Suprapubic skin (tissue), 4 donors: Measurements from ENCODE around the gene MEI1.

Source experiments
- CTCF ChIP-seq, 2 donors: fragments of 200-600 bp in 1 of 2; fragments of 450-650 bp in 1 of 2; sonication (generic) in 1 of 2; IDR thresholded peaks; one replicate each; pipeline ENCODE4 v1.5.1; 2016 to 2019; ENCODE audit warnings: antibody characterized with exemption in 2 of 2, mild to moderate bottlenecking in 1 of 2, moderate library complexity in 1 of 2
- POLR2A ChIP-seq, 2 donors: fragments of 450-650 bp; IDR thresholded peaks; one replicate each; pipeline ENCODE4 v1.6.1; 2017; ENCODE audit warnings: antibody characterized with exemption in 2 of 2, mild to moderate bottlenecking in 2 of 2, moderate library complexity in 2 of 2
- POLR2AphosphoS5 ChIP-seq, 3 donors: sonication (generic); formaldehyde crosslinking; IDR thresholded peaks; one replicate each; pipeline ENCODE4 v1.6.1; 2017; ENCODE audit warnings: antibody characterized with exemption in 3 of 3

DNA sequence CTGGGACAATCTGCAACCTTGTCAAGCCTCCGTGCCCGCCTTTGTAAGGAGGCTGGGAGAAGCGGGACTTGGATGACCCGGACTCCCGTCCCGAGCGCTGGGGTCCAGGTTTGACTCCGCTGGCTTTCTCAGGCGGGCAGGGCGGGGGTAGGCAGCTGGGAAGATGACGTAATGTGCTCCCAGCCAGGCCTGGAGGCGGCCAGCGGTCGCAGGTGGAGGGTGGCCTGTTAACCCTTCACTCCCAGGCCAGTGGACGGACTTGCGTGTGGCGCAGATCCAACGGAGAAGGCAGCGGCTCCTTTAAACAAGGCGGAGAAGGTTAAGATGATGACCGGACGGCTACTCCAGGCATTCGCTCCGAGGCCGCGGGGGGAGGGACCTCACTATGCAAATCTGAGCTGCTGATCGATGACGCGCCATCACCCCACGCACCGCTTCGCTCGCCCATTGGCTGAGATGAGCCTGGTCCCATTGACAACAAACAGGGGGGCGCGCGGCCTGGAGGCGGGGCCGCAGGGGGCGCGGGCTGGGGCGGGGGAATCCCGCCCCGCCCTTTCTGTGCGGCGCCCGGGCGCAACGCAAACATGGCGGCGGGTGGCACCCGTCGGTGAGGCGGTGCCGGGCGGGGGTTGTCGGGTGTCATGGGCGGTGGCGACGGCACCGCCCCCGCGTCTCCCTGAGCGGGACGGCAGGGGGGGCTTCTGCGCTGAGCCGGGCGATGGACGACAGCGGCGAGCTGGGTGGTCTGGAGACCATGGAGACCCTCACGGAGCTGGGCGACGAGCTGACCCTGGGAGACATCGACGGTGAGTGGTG, 133.5 kb downstream of the MEI1 start, which contains the start of gene SREBF2:
- TF ChIP-seq CTCF (IDR thresholded peaks at IDR 0.05) (no peak), POLR2A (IDR thresholded peaks at IDR 0.05) (peak; percentile 14 to 45), POLR2AphosphoS5 (IDR thresholded peaks at IDR 0.05) (peak in 2 of 3 donors; percentile 55 to 88)
